Measurements from ENCODE around the gene SWAP70. TPM values are rescaled to one million over a fixed set of nuclear protein-coding genes. Genes with fewer than 3 reads are reported as not detected.

The SWAP70 gene
- total RNA-seq, 2 donors from 2014 or later = 18.8 to 22.1 TPM

DNA sequence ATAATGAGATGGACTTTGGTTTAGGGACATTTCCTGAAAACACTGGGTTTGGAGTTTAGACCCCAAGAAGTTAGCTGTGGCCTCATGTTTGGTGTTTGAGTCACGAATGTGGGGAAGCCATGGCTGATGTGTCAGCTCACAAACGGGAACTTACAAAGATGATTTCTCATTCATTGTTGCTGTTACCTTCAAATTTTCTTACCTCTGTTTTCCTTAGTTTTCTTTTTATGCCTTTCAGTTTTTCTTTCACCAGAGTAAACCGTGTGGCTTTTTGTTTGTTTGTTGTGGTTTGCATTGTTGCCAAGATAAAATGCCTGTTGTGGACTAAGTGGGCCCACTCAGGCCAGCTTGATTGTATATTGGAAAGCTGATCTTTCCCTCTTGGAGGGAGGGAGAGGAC, 89.1 kb downstream of the SWAP70 start:
- DNase-seq (no peak), ATAC-seq (no peak)
- H3K27ac ChIP-seq = no peak overlapping the region
- no peaks in the 10 kb centered on the region for H3K27me3 ChIP-seq
- no peaks in the 10 kb centered on the region for H3K36me3 ChIP-seq (replicated peaks in 1 of 2; ENCODE audit: insufficient read depth in 1 of 2, low read depth in 2 of 2)
- no peaks in the 10 kb centered on the region for H3K9me3 ChIP-seq
- intact Hi-C loops (cut with DNase I) = no loop called here
- peaks cover 21% of the 10 kb centered on the region for H3K4me1 ChIP-seq
- H3K4me3 ChIP-seq = no peak overlapping the region
- TF ChIP-seq, protein P1, sequence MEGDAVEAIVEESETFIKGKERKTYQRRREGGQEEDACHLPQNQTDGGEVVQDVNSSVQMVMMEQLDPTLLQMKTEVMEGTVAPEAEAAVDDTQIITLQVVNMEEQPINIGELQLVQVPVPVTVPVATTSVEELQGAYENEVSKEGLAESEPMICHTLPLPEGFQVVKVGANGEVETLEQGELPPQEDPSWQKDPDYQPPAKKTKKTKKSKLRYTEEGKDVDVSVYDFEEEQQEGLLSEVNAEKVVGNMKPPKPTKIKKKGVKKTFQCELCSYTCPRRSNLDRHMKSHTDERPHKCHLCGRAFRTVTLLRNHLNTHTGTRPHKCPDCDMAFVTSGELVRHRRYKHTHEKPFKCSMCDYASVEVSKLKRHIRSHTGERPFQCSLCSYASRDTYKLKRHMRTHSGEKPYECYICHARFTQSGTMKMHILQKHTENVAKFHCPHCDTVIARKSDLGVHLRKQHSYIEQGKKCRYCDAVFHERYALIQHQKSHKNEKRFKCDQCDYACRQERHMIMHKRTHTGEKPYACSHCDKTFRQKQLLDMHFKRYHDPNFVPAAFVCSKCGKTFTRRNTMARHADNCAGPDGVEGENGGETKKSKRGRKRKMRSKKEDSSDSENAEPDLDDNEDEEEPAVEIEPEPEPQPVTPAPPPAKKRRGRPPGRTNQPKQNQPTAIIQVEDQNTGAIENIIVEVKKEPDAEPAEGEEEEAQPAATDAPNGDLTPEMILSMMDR (IDR thresholded peaks at IDR 0.05) = no peak
- TF ChIP-seq POLR2A (IDR thresholded peaks at IDR 0.05) = no peak
- WGBS, 2 donors = 79 to 81% methylated on average over 3 of the region's 3 CpGs

DNA sequence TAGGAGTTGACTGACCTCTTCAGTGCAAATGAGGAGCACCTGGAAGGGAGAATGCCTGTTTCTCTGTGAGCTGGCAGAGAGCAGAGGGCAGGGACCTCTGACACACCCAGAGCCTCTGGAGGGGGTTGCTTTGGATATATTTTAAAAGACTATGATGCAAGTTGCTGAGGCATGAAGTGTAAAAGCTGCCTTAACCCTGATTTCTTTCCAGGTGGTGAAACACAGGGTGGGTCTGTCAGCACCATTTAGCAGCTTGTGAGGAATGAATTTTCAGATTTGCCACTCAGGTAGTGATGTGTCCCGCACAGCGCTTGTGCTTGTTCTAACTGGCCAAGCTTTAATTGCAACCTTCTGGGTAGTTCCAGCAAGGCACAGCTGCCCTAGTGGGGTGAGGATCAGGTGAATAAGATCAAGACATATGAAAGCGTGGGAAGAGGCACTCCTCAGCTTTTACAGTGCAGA, 90.2 kb downstream of the SWAP70 start:
- no peaks in the 10 kb centered on the region for H3K9me3 ChIP-seq
- no peak for DNase-seq
- intact Hi-C loops (cut with DNase I) = no loop called here
- no peak overlapping the region for H3K4me3 ChIP-seq
- peaks cover 20% of the 10 kb centered on the region for H3K4me1 ChIP-seq
- no peaks in the 10 kb centered on the region for H3K27me3 ChIP-seq
- no peak for TF ChIP-seq POLR2A (IDR thresholded peaks at IDR 0.05)
- TF ChIP-seq, protein P1 (IDR thresholded peaks at IDR 0.05) = no peak
- no peaks in the 10 kb centered on the region for H3K36me3 ChIP-seq (replicated peaks in 1 of 2; ENCODE audit: insufficient read depth in 1 of 2, low read depth in 2 of 2)
- no peak for ATAC-seq
- H3K27ac ChIP-seq = no peak overlapping the region
- whole genome bisulfite sequencing, 2 donors = 93% methylated on average over 3 of the region's 3 CpGs

GRCh38 chr11:9755561-9756185, 91.8 kb downstream of the SWAP70 start:
- Histone ChIP-seq H3K4me1 (peaks cover 34% of the 10 kb centered on the region), H3K9me3 (no peaks in the 10 kb centered on the region), H3K27me3 (no peaks in the 10 kb centered on the region), H3K4me3 (no peak overlapping the region), H3K36me3 (replicated peaks in 1 of 2; ENCODE audit: insufficient read depth in 1 of 2, low read depth in 2 of 2) (no peaks in the 10 kb centered on the region), H3K27ac (no peak overlapping the region)
- TF ChIP-seq POLR2A (IDR thresholded peaks at IDR 0.05) = no peak
- TF ChIP-seq, protein P1 (IDR thresholded peaks at IDR 0.05) = no peak
- ATAC-seq (no peak), DNase-seq (no peak)
- intact Hi-C loops (cut with DNase I) = no loop called here
- WGBS, 2 donors = 61 to 70% methylated on average over 7 of the region's 7 CpGs

- no peaks in the 10 kb centered on the region for H3K9me3 ChIP-seq
These were observed 92.6 kb downstream of the SWAP70 start for GRCh38 chr11:9756461-9756860.

More at GRCh38 chr11:9756461-9756860, 92.6 kb downstream of the SWAP70 start:
- no peaks in the 10 kb centered on the region for H3K27me3 ChIP-seq
- no peak overlapping the region for H3K4me3 ChIP-seq
- WGBS, 2 donors = 40 to 63% methylated on average over 4 to 5 of the region's 5 CpGs
- DNase-seq (peak in 1 of 4 donors; percentile 13), ATAC-seq (no peak)
- H3K4me1 ChIP-seq = peaks cover 33% of the 10 kb centered on the region
- TF ChIP-seq, protein P1 (IDR thresholded peaks at IDR 0.05) = no peak
- no peak for TF ChIP-seq POLR2A (IDR thresholded peaks at IDR 0.05)
- intact Hi-C loops (cut with DNase I) = no loop called here
- no peak overlapping the region for H3K27ac ChIP-seq
- no peaks in the 10 kb centered on the region for H3K36me3 ChIP-seq (replicated peaks in 1 of 2; ENCODE audit: insufficient read depth in 1 of 2, low read depth in 2 of 2)
